ENCODE data around the gene YY2.

DNA sequence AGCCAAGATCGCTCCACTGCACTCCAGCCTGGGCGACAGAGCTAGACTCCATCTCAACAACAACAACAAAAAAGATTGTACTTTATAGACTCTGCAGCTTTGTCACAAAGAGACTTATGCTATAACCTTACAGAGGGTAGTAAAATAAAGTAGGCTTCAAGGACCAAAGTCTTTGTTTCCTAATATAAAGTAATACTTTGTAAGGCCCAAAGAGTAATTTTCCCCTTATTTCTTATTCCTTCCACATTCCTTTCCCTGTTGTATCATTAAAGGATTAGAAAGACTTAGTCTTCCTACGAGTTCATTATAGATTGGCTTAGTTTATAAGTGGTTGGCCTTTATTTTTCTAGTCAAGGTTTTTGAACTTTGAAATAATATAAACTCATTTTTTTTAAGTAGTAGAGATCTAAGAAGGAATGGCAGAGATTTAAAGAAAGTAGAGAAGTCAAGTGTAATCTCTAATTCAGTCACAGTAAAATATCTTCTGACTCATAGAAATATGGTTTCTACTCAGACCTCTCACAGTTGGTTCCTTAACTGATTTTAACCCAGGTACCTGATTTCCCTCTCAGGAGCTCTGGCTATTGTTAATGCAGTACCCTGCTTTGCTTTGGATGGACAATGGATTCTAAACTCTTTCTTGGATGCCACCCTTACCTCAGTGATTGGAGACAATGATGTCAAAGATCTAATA lies 26.2 kb downstream of the YY2 start:
- TF ChIP-seq, protein P1, sequence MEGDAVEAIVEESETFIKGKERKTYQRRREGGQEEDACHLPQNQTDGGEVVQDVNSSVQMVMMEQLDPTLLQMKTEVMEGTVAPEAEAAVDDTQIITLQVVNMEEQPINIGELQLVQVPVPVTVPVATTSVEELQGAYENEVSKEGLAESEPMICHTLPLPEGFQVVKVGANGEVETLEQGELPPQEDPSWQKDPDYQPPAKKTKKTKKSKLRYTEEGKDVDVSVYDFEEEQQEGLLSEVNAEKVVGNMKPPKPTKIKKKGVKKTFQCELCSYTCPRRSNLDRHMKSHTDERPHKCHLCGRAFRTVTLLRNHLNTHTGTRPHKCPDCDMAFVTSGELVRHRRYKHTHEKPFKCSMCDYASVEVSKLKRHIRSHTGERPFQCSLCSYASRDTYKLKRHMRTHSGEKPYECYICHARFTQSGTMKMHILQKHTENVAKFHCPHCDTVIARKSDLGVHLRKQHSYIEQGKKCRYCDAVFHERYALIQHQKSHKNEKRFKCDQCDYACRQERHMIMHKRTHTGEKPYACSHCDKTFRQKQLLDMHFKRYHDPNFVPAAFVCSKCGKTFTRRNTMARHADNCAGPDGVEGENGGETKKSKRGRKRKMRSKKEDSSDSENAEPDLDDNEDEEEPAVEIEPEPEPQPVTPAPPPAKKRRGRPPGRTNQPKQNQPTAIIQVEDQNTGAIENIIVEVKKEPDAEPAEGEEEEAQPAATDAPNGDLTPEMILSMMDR (IDR thresholded peaks at IDR 0.05): no peak
- no peak for TF ChIP-seq POLR2A (IDR thresholded peaks at IDR 0.05)

Data from ovary (tissue), 3 donors.